Peyer's patch (tissue), 4 donors: ENCODE data around the gene UBE2D3.

Source experiments
- CTCF ChIP-seq, 6 experiments: fragments of 450-650 bp in 4 of 6; fragments of 200-600 bp in 2 of 6; sonication (generic) in 1 of 6; IDR thresholded peaks; one replicate each; pipeline ENCODE4 v1.5.1; 2017 to 2019; ENCODE audit warnings: antibody characterized with exemption in 6 of 6, mild to moderate bottlenecking in 3 of 6, moderate library complexity in 1 of 6
- POLR2A ChIP-seq, 2 donors: fragments of 450-650 bp; IDR thresholded peaks; one replicate each; pipeline ENCODE4 v1.5.1; 2017; ENCODE audit warnings: antibody characterized with exemption in 2 of 2, mild to moderate bottlenecking in 2 of 2, moderate library complexity in 2 of 2

- TF ChIP-seq POLR2A (IDR thresholded peaks at IDR 0.05): no peak
- no peak for TF ChIP-seq CTCF (IDR thresholded peaks at IDR 0.05)
Measured at GRCh38 chr4:102843273-102843672, 15.9 kb upstream of the UBE2D3 start.
